PFSK-1 (cell line): Measurements from ENCODE around the gene CEP152.

Experiments
- POLR2AphosphoS5 ChIP-seq: IDR thresholded peaks from 2 replicates; pipeline ENCODE4 v1.6.1; 2012; ENCODE audit warnings: low read depth, mild to moderate bottlenecking, control low read depth, low read length, moderate library complexity
- TAF1 ChIP-seq: IDR thresholded peaks from 2 replicates; pipeline ENCODE4 v1.6.1; 2012; ENCODE audit warnings: low read length, control low read depth, borderline replicate concordance; ENCODE audit not compliant: insufficient read depth
- TF ChIP-seq, protein P1 (sequence below), 2 experiments: IDR thresholded peaks; 2 replicates each; pipeline versions ENCODE4 v1.6.1 to v1.8.0; 2011 to 2012; ENCODE audit warnings: low read depth in 2 of 2, low read length in 2 of 2, control low read depth in 1 of 2, inconsistent platforms in 1 of 2, mild to moderate bottlenecking in 1 of 2, moderate library complexity in 1 of 2; ENCODE audit not compliant: insufficient read depth in 1 of 2

DNA sequence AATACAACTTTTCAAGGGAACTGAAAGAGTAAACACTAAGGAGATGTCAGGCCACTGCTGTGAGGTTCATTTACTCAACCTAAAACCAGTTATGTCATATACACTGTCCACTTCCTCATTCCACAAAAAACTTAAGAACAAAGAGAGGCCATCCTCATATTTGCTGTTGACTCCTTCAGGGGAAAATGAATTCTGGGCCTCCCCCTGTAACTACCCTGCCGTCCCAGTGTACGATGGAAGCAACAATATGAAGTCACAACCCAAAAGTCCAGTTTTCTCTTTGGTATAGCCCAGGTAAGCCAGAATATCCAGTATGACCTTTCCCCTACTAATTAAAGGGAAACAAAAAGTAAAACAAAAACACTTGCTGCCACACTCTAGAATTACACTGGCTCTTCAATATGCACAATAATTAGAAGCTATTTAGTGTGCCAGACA, 16.2 kb downstream of the CEP152 start:
- TF ChIP-seq, protein P1, sequence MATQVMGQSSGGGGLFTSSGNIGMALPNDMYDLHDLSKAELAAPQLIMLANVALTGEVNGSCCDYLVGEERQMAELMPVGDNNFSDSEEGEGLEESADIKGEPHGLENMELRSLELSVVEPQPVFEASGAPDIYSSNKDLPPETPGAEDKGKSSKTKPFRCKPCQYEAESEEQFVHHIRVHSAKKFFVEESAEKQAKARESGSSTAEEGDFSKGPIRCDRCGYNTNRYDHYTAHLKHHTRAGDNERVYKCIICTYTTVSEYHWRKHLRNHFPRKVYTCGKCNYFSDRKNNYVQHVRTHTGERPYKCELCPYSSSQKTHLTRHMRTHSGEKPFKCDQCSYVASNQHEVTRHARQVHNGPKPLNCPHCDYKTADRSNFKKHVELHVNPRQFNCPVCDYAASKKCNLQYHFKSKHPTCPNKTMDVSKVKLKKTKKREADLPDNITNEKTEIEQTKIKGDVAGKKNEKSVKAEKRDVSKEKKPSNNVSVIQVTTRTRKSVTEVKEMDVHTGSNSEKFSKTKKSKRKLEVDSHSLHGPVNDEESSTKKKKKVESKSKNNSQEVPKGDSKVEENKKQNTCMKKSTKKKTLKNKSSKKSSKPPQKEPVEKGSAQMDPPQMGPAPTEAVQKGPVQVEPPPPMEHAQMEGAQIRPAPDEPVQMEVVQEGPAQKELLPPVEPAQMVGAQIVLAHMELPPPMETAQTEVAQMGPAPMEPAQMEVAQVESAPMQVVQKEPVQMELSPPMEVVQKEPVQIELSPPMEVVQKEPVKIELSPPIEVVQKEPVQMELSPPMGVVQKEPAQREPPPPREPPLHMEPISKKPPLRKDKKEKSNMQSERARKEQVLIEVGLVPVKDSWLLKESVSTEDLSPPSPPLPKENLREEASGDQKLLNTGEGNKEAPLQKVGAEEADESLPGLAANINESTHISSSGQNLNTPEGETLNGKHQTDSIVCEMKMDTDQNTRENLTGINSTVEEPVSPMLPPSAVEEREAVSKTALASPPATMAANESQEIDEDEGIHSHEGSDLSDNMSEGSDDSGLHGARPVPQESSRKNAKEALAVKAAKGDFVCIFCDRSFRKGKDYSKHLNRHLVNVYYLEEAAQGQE (IDR thresholded peaks at IDR 0.05; ENCODE audit: insufficient read depth in 1 of 2, low read depth in 2 of 2, low read length in 2 of 2): no peak
- TF ChIP-seq POLR2AphosphoS5 (no peak), TAF1 (no peak)
